Gastroesophageal sphincter (tissue), 3 donors: Measurements from ENCODE around the gene SLC40A1.

Experiments
- CTCF ChIP-seq, 4 experiments: fragments of 200-600 bp in 2 of 4; fragments of 450-650 bp in 2 of 4; sonication (generic) in 1 of 4; IDR thresholded peaks; one replicate each; pipeline ENCODE4 v1.5.1; 2017 to 2019; ENCODE audit warnings: antibody characterized with exemption in 4 of 4, mild to moderate bottlenecking in 2 of 4, moderate library complexity in 2 of 4
- POLR2A ChIP-seq, 2 donors: fragments of 450-650 bp; IDR thresholded peaks; one replicate each; pipeline ENCODE4 v1.6.1; 2017; ENCODE audit warnings: antibody characterized with exemption in 2 of 2, mild to moderate bottlenecking in 2 of 2, moderate library complexity in 1 of 2

- TF ChIP-seq POLR2A (IDR thresholded peaks at IDR 0.05) = no peak
- no peak for TF ChIP-seq CTCF (IDR thresholded peaks at IDR 0.05)
Observed at GRCh38 chr2:189530965-189531637, 49.5 kb downstream of the SLC40A1 start.
